HepG2 (cell line): ENCODE results near the gene ZFAND4. TPM values are rescaled to one million over a fixed set of nuclear protein-coding genes. Genes with fewer than 3 reads are reported as not detected.
"Not testable (repeated sequence)": the region's sequence is repeated elsewhere in the genome, so short reads cannot be mapped to it uniquely, and the experiment has no call there.

Experiments
- ATAC-seq: fragments of 200-7000 bp; cut with Tn5 transposase; 3 replicates; pipeline ENCODE4 v1.9.1; 2020; ENCODE audit warnings: mild to moderate bottlenecking, moderate library complexity
- BruUV-seq: library from RNA; stranded (reverse); fragments of 400-500 nt; replicated peaks from 2 replicates; lab custom pipeline; 2021; lab: Mats Ljungman, UMichigan
- CTCF ChIA-PET: fragments of 300-600 bp; formaldehyde crosslinking; extraction: SDS; loops from one replicate; lab custom pipeline; 2021; ENCODE audit warnings: low total read pairs, inconsistent platforms, low intra/inter-chr PET ratio; lab: Yijun Ruan, JAX
- POLR2A ChIA-PET: fragments of 350-600 bp; sonication (Branson Sonifier 250); formaldehyde crosslinking; loops from one replicate; lab custom pipeline; 2020; ENCODE audit warnings: antibody characterized with exemption, inconsistent platforms; lab: Yijun Ruan, JAX
- DNase-seq: peaks from one replicate; pipeline ENCODE4 v3.0.0-alpha.2; 2015; ENCODE audit warnings: low spot score
- FAIRE-seq: peaks from 3 replicates; lab custom pipeline; 2011; peaks lifted over from hg19 to GRCh38; lab: Jason Lieb, UNC
- H2AFZ ChIP-seq: one replicate; pipeline ENCODE4 v1.6.1; 2011; ENCODE audit warnings: low read length, inconsistent platforms
- H3K27ac ChIP-seq: fragments of 300-600 bp; 3 replicates; pipeline ENCODE4 v1.8.0; 2011; ENCODE audit warnings: mixed run types, mild to moderate bottlenecking, mixed read lengths, low read length, inconsistent platforms; ENCODE audit not compliant: insufficient read depth; ENCODE audit errors: extremely low read length
- H3K27me3 ChIP-seq, 2 experiments: fragments of 200-600 bp in 1 of 2; 2 replicates in 1 of 2; 3 replicates in 1 of 2; pipeline versions ENCODE4 v1.6.0 to v1.8.0; 2011; ENCODE audit warnings: low read length in 2 of 2, mild to moderate bottlenecking in 2 of 2, moderate library complexity in 2 of 2, inconsistent platforms in 1 of 2; ENCODE audit not compliant: insufficient read depth in 2 of 2, control insufficient read depth in 1 of 2
- H3K36me3 ChIP-seq, 2 experiments: fragments of 200-600 bp in 1 of 2; replicated peaks in 1 of 2; 2 replicates in 1 of 2; 3 replicates in 1 of 2; pipeline versions ENCODE4 v1.5.1 to v1.8.0; 2011; ENCODE audit warnings: low read length in 2 of 2, inconsistent platforms in 1 of 2; ENCODE audit not compliant: insufficient read depth in 2 of 2, control insufficient read depth in 1 of 2
- H3K4me1 ChIP-seq: 2 replicates; pipeline ENCODE4 v1.5.1; 2012; ENCODE audit warnings: low read length, inconsistent platforms; ENCODE audit not compliant: insufficient read depth
- H3K4me2 ChIP-seq: 2 replicates; pipeline ENCODE4 v1.6.0; 2011; ENCODE audit warnings: low read depth, low read length, inconsistent platforms
- H3K4me3 ChIP-seq, 3 experiments: fragments of 200-600 bp in 1 of 3; sonication (generic), shearing (Covaris generic) in 1 of 3; replicated peaks in 1 of 3; 2 replicates each; pipeline ENCODE4 v1.5.1; 2011 to 2016; ENCODE audit warnings: low read length in 3 of 3, inconsistent platforms in 2 of 3, low read depth in 2 of 3, mild to moderate bottlenecking in 2 of 3, control low read depth in 1 of 3, mixed read lengths in 1 of 3; ENCODE audit not compliant: insufficient read depth in 1 of 3
- H3K79me2 ChIP-seq: one replicate; pipeline ENCODE4 v1.6.1; 2011; ENCODE audit warnings: low read length, inconsistent platforms; ENCODE audit not compliant: insufficient read depth
- H3K9ac ChIP-seq: 2 replicates; pipeline ENCODE4 v1.6.0; 2011; ENCODE audit warnings: mild to moderate bottlenecking, low read depth, low read length, inconsistent platforms; ENCODE audit not compliant: insufficient read depth
- H3K9me3 ChIP-seq: 2 replicates; pipeline ENCODE4 v1.5.1; 2012; ENCODE audit warnings: mild to moderate bottlenecking, low read length
- H4K20me1 ChIP-seq: 2 replicates; pipeline ENCODE4 v1.6.0; 2011; ENCODE audit warnings: inconsistent platforms, mild to moderate bottlenecking, low read length, moderate library complexity; ENCODE audit not compliant: insufficient read depth
- WGBS: methylation state at CpG from one replicate; pipeline ENCODE4 v1.1.6; 2017; ENCODE audit warnings: low lambda C conversion rate; 5-methylcytosine and 5-hydroxymethylcytosine counted together
- in situ Hi-C: cut with HindIII; loops from 2 replicates; pipeline ENCODE4 v1.10.0; 2017; ENCODE audit warnings: low pct_unique_long_range_greater_than_20kb; ENCODE audit not compliant: extremely low pct_ligation_motif_present
- intact Hi-C: fragments of 100-400 bp; cut with micrococcal nuclease; formaldehyde crosslinking; loops from one replicate; pipeline ENCODE4 v1.10.0; 2022; ENCODE audit not compliant: unreplicated experiment
- polyA plus RNA-seq, 8 experiments: library from polyadenylated mRNA; depleted of rRNA in 3 of 8; stranded (reverse) in 7 of 8; unstranded in 1 of 8; fragments of >200 nt; fragmentation: Illumina TruSeq in 4 of 8; extraction: Trizol in 4 of 8; gene quantifications; 2 replicates each; pipeline versions ENCODE4 v1.2.1 to v1.2.3, GENCODE V29; 2011 to 2016; ENCODE audit warnings: low read depth in 4 of 8, missing spikeins in 1 of 8, mixed read lengths in 1 of 8; ENCODE audit not compliant: insufficient read depth in 1 of 8
- total RNA-seq, 5 experiments: library from RNA; depleted of rRNA; stranded (reverse); fragments of >200 nt; fragmentation: Illumina TruSeq; extraction: Trizol; gene quantifications; 2 replicates each; pipeline ENCODE4 v1.2.3, GENCODE V29; 2016; ENCODE audit warnings: low read depth in 1 of 5
- TF ChIP-seq, protein P1 (sequence below), 2 experiments: fragments of 450-650 bp in 1 of 2; sonication (generic) in 1 of 2; formaldehyde crosslinking in 1 of 2; IDR thresholded peaks; 2 replicates each; pipeline versions ENCODE4 v1.6.1 to v1.8.0; 2016 to 2022; ENCODE audit warnings: antibody characterized with exemption in 1 of 2, mild to moderate bottlenecking in 1 of 2, missing genetic modification reagents in 1 of 2
- TF ChIP-seq, protein P2 (sequence below): sonication (generic); formaldehyde crosslinking; IDR thresholded peaks from 2 replicates; pipeline ENCODE4 v1.5.0; 2020; ENCODE audit warnings: mild to moderate bottlenecking, missing genetic modification reagents

The ZFAND4 gene
- total and polyA plus RNA-seq, 2 of the 13 experiments (the other 11 are each of a cell fraction or from before 2014, with no cell fraction given): 2.9 to 9.2 TPM

DNA sequence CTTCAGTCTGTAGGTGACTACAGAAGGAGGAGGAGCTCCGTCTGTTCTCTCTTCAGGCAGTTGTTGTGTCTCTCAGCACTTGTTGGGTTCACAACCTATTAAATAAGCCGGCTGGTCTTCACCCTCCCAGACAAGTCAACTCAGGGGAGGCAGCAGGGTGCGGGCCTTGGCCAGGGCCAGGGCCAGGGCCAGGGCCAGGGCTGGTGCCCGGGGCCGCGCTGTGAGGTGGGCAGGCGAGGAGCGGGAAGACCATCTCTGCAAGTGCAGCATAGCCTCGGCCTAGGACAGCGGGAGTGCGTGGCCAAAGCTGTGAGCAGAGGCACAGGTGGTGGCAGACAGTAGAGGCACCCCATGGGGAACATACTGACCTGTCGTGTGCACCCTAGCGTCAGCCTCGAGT lies 5.9 kb upstream of the ZFAND4 start:
- H2AFZ ChIP-seq, H3K9me3 ChIP-seq, H3K36me3 ChIP-seq, CTCF ChIA-PET, POLR2A ChIA-PET, H3K4me1 ChIP-seq, intact Hi-C loops, H3K27ac ChIP-seq, in situ Hi-C loops, DNase-seq, BruUV-seq, FAIRE-seq, H3K27me3 ChIP-seq, H3K79me2 ChIP-seq, H3K9ac ChIP-seq, H3K4me2 ChIP-seq, H4K20me1 ChIP-seq, ATAC-seq, H3K4me3 ChIP-seq: not testable (repeated sequence)
- 86% methylated on average over 6 of the region's 14 CpGs for WGBS

DNA sequence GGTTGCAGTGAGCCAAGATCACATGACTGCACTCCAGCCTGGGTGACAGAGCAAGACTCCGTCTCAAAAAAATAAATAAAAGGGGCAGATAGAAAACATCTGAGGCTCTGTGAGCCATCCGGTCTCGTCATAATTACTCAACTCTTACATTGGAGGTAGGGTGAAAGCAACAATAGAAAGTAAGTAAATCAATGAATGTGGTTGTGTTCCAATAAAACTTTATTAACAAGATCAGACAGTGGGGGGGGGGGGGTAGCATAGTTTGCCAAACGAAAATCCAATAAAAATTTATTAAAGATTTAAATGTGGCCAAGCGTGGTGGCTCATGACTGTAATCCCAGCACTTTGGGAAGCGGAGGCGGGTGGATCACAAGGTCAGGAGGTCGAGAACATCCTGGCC lies 2.8 kb upstream of the ZFAND4 start:
- FAIRE-seq (no peak), ATAC-seq (no peak), DNase-seq (no peak)
- in situ Hi-C loops (no loop called here), intact Hi-C loops (no loop called here)
- Histone ChIP-seq H2AFZ (no peak overlapping the region), H3K27ac (no peak overlapping the region), H3K36me3 (no peaks in the 10 kb centered on the region), H3K4me1 (peaks cover 23% of the 10 kb centered on the region), H3K27me3 (no peaks in the 10 kb centered on the region), H3K79me2 (no peaks in the 10 kb centered on the region), H3K4me2 (no peak overlapping the region), H3K9me3 (no peaks in the 10 kb centered on the region), H3K9ac (no peak overlapping the region), H3K4me3 (no peak overlapping the region), H4K20me1 (no peaks in the 10 kb centered on the region)
- ChIA-PET CTCF (no interaction called here), POLR2A (no interaction called here)
- no TSS peak for BruUV-seq
- 55% methylated on average over 8 of the region's 8 CpGs for WGBS
- TF ChIP-seq, protein P1, sequence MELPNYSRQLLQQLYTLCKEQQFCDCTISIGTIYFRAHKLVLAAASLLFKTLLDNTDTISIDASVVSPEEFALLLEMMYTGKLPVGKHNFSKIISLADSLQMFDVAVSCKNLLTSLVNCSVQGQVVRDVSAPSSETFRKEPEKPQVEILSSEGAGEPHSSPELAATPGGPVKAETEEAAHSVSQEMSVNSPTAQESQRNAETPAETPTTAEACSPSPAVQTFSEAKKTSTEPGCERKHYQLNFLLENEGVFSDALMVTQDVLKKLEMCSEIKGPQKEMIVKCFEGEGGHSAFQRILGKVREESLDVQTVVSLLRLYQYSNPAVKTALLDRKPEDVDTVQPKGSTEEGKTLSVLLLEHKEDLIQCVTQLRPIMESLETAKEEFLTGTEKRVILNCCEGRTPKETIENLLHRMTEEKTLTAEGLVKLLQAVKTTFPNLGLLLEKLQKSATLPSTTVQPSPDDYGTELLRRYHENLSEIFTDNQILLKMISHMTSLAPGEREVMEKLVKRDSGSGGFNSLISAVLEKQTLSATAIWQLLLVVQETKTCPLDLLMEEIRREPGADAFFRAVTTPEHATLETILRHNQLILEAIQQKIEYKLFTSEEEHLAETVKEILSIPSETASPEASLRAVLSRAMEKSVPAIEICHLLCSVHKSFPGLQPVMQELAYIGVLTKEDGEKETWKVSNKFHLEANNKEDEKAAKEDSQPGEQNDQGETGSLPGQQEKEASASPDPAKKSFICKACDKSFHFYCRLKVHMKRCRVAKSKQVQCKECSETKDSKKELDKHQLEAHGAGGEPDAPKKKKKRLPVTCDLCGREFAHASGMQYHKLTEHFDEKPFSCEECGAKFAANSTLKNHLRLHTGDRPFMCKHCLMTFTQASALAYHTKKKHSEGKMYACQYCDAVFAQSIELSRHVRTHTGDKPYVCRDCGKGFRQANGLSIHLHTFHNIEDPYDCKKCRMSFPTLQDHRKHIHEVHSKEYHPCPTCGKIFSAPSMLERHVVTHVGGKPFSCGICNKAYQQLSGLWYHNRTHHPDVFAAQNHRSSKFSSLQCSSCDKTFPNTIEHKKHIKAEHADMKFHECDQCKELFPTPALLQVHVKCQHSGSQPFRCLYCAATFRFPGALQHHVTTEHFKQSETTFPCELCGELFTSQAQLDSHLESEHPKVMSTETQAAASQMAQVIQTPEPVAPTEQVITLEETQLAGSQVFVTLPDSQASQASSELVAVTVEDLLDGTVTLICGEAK (IDR thresholded peaks at IDR 0.05): peak; percentile 51
- TF ChIP-seq, protein P1 (CRISPR knock-in tag; IDR thresholded peaks at IDR 0.05): peak; percentile 87
- TF ChIP-seq, protein P2, sequence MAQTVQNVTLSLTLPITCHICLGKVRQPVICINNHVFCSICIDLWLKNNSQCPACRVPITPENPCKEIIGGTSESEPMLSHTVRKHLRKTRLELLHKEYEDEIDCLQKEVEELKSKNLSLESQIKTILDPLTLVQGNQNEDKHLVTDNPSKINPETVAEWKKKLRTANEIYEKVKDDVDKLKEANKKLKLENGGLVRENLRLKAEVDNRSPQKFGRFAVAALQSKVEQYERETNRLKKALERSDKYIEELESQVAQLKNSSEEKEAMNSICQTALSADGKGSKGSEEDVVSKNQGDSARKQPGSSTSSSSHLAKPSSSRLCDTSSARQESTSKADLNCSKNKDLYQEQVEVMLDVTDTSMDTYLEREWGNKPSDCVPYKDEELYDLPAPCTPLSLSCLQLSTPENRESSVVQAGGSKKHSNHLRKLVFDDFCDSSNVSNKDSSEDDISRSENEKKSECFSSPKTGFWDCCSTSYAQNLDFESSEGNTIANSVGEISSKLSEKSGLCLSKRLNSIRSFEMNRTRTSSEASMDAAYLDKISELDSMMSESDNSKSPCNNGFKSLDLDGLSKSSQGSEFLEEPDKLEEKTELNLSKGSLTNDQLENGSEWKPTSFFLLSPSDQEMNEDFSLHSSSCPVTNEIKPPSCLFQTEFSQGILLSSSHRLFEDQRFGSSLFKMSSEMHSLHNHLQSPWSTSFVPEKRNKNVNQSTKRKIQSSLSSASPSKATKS (CRISPR knock-in tag): no peak
